Adipose tissue (tissue), 3 donors: Measurements from ENCODE around the gene PAXIP1. TPM values are rescaled to one million over a fixed set of nuclear protein-coding genes. Genes with fewer than 3 reads are reported as not detected.

Experiments used
- H3K27ac ChIP-seq: one replicate; pipeline ENCODE4 v1.5.1; 2013; ENCODE audit warnings: low read depth, low read length
- whole genome bisulfite sequencing, 3 donors: extraction: QIAGEN DNeasy Blood & Tissue Kit; methylation state at CpG; one replicate each; pipeline ENCODE4 v1.1.7; 2013; 5-methylcytosine and 5-hydroxymethylcytosine counted together
- polyA plus RNA-seq, 3 donors: library from polyadenylated mRNA; stranded (reverse); fragments of 200-250 nt; gene quantifications; one replicate each; pipeline ENCODE4 v1.2.3, GENCODE V29; 2013
- donor health status: healthy with polysubstance abuse.
- donor health status: Bipolar disorder and iron deficiency.
- donor health status: healthy.

The PAXIP1 gene
- polyA plus RNA-seq, 3 donors = 2.7 to 8.3 (median 5.5) TPM

DNA sequence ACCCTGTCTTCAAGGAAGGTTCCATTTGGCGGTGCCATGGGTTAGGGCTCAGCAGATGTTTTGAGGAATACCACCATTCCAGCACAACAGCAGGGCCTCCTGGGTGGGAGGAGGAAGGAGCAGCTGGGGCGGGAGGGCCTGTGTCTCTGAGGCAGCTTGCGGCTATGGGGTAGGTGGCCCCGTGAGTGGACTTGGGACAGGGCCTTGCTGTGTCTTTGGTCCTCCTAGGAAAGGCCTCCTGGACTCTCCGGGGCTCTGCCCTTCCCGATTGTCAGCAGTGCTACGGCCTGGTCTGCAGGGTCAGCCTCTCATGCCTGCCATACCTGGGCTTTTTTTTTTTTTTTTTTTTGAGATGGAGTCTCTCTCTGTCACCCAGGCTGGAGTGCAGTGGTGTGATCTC is 96.7 kb downstream of the PAXIP1 start:
- H3K27ac ChIP-seq = no peak overlapping the region
- WGBS, 3 donors = 91 to 95% (median 94%) methylated on average over 7 of the region's 7 CpGs

DNA sequence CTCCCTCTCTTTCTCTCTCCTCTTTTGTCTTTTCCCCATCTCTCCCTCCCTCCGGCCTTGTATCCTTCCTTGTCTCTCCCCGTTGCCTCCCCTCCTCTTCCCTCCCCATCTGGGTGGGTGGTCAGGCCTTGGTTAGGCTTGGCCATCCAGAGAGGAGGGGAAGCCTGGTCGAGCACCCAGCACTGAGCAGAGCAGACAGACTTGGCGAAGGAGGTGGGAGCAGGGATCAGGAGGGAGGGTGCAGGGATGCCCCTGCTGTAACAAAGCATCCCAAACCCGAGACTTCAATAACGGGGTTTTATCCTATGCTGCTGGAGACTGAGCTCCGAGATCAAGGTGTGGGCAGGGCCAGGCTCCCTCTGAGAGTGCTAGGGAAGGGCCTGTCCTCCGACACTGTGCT is 97.3 kb downstream of the PAXIP1 start:
- WGBS, 3 donors = 81 to 84% (median 83%) methylated on average over 8 of the region's 8 CpGs

DNA sequence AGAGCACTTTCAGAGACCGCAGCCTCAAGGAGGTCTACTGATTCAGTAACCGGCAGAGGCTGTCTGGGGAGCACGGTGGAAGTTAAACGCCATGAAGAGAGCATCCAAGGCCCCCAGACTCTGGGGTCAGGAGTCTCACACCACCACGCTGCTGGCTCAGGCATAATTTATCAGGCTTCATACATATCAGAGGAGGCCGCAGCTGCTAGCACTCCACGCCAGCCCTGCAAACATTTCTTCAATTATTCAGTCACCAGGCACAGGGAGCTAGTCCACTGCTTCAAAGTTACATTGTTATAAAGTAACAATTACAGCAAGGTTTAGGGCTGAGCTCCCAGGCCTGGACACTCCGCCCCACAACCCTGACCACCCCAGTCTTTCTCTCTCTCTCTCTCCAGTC is 97.8 kb downstream of the PAXIP1 start:
- no peak overlapping the region for H3K27ac ChIP-seq
- WGBS, 3 donors = 76 to 84% (median 81%) methylated on average over 8 of the region's 8 CpGs

More for the DNA sequence above, 97.3 kb downstream of the PAXIP1 start:
- no peak overlapping the region for H3K27ac ChIP-seq

DNA sequence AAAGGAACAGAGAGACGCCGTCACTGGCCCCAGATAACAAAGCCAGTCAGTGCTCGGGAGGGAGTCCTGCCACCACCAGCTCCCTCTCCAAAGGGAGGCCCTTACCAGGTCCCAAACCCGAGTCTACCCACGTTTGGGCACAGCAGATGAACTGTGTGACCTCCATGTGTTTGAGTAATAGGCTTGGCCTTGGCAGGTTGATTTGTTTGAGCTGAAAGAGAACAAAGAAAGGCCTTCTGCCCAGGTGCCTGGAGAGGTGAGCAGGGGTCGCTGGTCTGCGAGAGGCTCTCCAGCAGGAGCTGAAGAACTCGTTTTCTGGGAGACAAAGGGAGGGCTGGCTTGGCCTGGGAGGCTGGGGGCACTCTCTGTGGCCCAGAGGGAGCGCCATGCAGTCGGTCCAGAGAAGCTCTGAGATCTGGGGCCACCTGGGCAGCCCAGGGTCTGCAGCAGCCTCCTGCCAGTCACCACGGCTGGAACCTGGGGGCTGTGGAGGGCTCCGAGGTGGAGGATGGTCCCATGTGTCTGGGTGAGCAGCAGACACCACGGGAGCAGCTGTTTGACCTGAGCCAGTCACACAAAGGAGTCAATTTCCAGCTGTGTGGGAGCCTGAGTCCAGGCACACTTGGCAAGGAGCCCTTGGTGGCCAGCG is 99.7 kb downstream of the PAXIP1 start:
- 45 to 56% (median 54%) methylated on average over 14 of the region's 14 CpGs for WGBS, 3 donors

DNA sequence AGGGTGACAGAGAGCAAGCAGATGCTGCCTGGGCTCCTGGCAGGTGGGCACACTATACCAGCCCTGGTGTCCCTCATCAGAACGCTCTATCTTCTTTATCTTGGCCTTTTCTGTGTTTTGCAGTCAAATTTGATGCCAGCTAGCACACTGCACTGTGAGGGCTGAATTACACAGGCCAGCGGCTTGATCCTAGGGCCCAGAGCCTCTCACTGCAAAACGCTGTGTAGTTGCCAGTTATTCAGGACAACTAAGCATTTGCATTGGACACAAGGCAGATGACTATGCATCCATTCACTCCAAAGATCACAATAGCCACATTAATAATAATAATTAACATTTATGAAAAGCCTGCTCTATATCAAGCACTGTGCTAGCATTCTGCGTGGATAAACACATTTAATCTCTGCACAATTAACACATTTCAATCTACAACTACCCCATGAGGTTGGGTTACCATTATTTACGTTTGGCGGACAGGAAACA is 100.3 kb downstream of the PAXIP1 start:
- 68 to 79% (median 69%) methylated on average over 6 of the region's 6 CpGs for WGBS, 3 donors
- H3K27ac ChIP-seq = no peak overlapping the region

More for the DNA sequence above, 99.7 kb downstream of the PAXIP1 start:
- H3K27ac ChIP-seq = no peak overlapping the region

DNA sequence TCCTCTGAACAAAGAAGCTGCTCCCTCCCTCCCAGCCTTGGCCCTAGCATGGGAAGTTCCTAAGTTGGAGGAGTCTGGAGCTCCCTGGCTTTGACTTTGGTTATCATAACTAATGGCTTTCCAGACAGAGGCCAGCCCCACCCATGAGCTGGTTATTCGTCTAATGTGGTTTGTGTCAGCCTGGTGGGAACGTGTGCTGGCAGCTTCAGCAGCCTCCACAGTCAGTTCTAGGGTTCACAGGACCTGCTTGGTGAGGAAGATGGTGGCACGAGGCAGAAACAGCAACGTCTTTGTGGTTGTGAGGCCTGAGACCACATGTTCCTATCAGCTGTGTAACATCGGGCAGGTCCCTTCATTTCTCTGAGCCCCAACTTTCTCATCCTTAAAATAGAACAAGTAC is 103.1 kb downstream of the PAXIP1 start:
- 52 to 57% (median 55%) methylated on average over 5 of the region's 5 CpGs for WGBS, 3 donors
- no peak overlapping the region for H3K27ac ChIP-seq

DNA sequence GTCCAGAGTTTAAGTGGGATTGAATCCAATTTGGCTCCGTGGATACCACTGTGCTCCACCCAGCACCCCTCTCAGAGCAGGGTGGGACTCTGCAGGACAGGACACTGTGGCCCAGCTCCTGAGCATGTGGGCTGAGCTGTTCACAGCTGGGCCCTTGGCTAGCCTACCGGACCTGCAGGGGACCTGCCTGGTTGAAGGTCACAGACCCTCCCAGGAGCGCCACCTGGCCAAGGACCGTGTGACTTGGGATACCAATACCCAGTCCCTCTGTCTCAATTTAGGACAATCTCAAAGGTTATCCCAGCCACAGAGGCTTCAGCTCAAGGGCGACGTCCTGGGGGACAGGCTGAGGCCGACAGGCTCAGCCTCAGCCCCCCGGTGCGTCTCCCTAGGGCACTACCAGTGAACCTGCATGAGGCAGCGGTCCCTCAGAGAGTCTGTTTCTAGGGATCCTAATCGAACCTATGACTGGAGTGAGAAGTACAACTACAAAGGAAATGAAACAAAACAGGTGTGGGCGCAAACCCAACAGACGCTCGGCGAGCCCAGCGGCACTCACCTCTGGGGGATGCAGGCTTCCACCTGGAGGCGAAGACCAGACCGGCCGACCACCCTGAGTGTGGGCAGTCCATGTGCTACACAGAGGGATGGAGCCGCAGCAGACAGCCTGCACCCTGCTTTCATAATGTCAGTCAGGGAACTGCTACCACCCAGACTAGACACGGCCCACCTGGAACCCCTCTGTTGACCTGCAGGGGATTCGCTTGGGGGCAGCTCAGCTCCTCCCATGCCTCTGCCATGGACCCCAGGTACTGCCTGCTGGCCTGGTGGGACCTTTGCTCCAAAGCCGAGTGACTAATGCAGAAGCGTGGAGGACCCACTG is 103.7 kb downstream of the PAXIP1 start:
- no peak overlapping the region for H3K27ac ChIP-seq
- WGBS, 3 donors = 81 to 85% (median 81%) methylated on average over 24 of the region's 24 CpGs

DNA sequence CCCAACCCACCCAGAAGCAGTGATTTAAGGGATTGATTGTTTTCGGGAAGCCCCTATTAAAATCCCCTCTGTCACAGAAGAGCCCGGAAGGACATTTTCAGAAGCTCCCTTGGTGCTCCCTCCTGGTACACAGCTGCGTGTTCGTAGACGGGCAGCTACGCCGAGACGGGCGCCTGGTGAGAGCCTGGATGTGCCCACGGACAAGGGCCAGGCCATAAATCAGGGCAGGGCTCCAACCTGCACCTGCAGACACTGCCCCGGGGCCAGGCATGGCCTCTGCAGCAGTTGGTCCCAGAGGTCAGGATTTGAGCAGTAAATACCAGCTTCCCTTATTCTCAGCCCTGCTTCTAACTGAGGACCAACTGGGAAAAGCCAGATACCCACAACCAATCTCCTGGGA is 106.8 kb downstream of the PAXIP1 start:
- 89 to 93% (median 93%) methylated on average over 11 of the region's 11 CpGs for WGBS, 3 donors
- no peak overlapping the region for H3K27ac ChIP-seq

Other genes starting within 250 kb of the PAXIP1 start
- not detected for gene HTR5A, start 67.2 kb upstream of the PAXIP1 start, polyA plus RNA-seq